ENCODE measurements around the gene SDHC. TPM values are rescaled to one million over a fixed set of nuclear protein-coding genes. Genes with fewer than 3 reads are reported as not detected.

Gene SDHC
- total and polyA plus RNA-seq, 2 of the 13 experiments (the other 11 are each of a cell fraction or from before 2014, with no cell fraction given): 27.1 to 229 TPM

DNA sequence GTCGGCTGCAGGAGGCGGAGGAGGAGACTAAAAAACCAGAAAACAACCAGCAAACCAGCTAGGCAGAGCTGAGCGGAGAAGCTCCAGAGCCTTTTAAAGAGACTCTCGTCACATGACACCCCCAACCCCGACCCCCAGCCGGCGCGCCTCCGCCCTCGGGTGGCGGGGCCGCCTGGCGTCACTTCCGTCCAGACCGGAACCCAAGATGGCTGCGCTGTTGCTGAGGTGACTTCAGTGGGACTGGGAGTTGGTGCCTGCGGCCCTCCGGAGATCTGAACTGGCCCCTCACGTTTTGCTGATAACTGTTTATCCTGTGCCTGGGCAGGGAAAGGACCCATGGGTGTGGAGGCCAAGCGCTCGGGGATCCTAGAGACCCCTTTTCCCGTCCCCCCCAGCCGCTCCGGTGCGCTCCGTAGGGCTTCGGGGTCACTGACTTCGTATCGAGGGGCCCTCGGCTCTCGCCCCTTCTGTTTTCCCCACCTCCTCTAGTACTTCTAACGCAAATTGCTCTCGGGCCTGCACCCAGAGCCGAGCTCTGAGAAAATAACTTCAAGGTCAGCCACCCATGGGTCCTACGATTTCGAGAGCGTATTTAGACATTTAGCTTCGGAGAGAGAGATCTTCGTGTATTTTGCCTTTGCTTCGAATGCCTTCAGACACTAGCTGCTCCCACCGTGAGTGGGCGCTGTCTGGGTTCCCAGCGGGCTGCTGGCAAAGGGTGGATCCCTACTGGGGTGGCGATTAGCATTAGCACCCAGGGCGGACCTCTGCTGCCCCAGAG is at the start of gene SDHC (continued):
- TF ChIP-seq GMEB1 (CRISPR knock-in tag; IDR thresholded peaks at IDR 0.05; ENCODE audit: borderline replicate concordance) (peak; percentile 75), ZMYM2 (CRISPR knock-in tag; IDR thresholded peaks at IDR 0.05) (no peak), FOXK2 (IDR thresholded peaks at IDR 0.05) (no peak), ZNF17 (CRISPR knock-in tag; IDR thresholded peaks at IDR 0.05) (no peak), REPIN1 (CRISPR knock-in tag; IDR thresholded peaks at IDR 0.05; ENCODE audit: borderline replicate concordance, low read depth) (peak; percentile 67; the same call in 1 of the 2 replicates), MED8 (CRISPR knock-in tag; IDR thresholded peaks at IDR 0.05; ENCODE audit: insufficient replicate concordance) (no peak), FOSL2 (CRISPR knock-in tag; IDR thresholded peaks at IDR 0.05) (peak; percentile 39; the same call in 1 of the 2 replicates), PAX8 (CRISPR knock-in tag; IDR thresholded peaks at IDR 0.05; ENCODE audit: borderline replicate concordance) (no peak), ZNF883 (CRISPR knock-in tag; IDR thresholded peaks at IDR 0.05; ENCODE audit: not compliant biosample characterization) (no peak), SNRNP70 (IDR thresholded peaks at IDR 0.05; ENCODE audit: low read depth, low read length) (no peak), TEAD3 (CRISPR knock-in tag; optimal IDR thresholded peaks at IDR 0.05; ENCODE audit: borderline replicate concordance) (peak; percentile 4), HOXA7 (CRISPR knock-in tag; IDR thresholded peaks at IDR 0.05) (no peak), ELF3 (CRISPR knock-in tag; IDR thresholded peaks at IDR 0.05) (no peak), HINFP (CRISPR knock-in tag; IDR thresholded peaks at IDR 0.05; ENCODE audit: low read depth) (no peak), TBP (CRISPR knock-in tag; IDR thresholded peaks at IDR 0.05) (no peak), ZNF672 (CRISPR knock-in tag; IDR thresholded peaks at IDR 0.05) (no peak), ZBTB49 (CRISPR knock-in tag; IDR thresholded peaks at IDR 0.05; ENCODE audit: borderline replicate concordance) (no peak), PRDM15 (CRISPR knock-in tag; IDR thresholded peaks at IDR 0.05) (no peak)
- TF ChIP-seq, protein P1, sequence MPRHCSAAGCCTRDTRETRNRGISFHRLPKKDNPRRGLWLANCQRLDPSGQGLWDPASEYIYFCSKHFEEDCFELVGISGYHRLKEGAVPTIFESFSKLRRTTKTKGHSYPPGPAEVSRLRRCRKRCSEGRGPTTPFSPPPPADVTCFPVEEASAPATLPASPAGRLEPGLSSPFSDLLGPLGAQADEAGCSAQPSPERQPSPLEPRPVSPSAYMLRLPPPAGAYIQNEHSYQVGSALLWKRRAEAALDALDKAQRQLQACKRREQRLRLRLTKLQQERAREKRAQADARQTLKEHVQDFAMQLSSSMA (CRISPR knock-in tag; IDR thresholded peaks at IDR 0.05): no peak
